ENCODE results near the gene ENGASE.

GRCh38 chr17:79093270-79093669 is 18.6 kb downstream of the ENGASE start:
- TF ChIP-seq CTCF (IDR thresholded peaks at IDR 0.05): no peak
- TF ChIP-seq EZH2phosphoT487 (IDR thresholded peaks at IDR 0.05): no peak
- TF ChIP-seq EZH2 (IDR thresholded peaks at IDR 0.05): no peak

Data from neural progenitor cell (in vitro differentiated cells).